ENCODE results near the gene CCDC85B.

The CCDC85B gene

DNA sequence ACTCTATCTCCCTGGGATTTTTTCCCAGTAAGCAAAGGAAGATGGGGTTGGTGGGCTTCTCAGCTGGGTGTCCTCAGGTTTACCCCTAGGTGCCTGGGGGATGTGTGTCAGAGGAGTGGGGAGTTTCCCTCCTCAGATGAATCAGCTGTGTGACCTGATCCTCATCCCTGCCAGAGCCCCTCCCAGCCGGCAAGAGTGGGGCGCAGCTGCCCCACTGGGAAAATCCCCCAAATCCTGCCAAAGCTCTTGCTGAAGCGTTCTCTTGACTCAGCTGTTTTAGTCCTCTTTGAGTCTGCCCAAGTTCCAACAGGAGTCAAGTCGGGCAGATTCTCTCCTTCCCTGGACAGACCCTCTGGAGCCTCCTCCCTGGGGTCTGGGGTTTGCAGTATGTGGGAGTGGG, 22.4 kb downstream of the CCDC85B start:
- no peak for DNase-seq

DNA sequence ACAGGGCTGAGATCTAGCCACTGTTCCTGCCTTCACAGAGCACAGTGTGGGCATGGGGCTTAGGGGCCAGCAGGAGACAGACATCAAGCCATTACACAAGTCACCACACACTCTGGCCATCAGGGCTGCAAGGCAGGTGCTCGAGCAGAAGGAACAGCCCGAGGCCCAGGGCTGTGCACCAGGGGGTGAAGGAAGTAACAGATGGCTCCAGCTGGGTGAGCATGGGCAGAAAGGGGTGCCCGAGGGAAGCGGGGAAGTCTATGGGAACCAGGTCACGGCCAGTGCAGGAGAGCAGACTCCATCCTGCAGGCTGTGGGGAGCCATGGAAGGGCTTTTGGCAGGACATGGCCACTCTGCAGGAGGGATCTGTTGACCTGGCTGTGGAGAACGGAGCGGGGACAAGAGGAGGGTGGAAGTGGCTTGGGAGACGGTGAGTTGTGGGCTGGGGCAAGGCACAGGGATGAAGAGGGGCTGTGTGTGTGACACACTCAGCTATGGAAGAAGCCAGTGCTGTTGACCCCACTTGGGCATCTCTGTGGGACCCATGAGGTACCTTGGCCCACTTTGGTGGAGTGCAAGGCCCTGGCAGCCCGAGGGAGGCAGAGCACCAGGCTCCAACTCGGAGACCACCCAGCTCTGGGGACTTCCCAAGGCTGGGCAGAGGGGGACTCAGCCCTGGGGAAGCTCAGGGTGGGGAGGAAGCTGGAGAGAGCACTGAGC, 24.8 kb downstream of the CCDC85B start:
- DNase-seq, result no peak

DNA sequence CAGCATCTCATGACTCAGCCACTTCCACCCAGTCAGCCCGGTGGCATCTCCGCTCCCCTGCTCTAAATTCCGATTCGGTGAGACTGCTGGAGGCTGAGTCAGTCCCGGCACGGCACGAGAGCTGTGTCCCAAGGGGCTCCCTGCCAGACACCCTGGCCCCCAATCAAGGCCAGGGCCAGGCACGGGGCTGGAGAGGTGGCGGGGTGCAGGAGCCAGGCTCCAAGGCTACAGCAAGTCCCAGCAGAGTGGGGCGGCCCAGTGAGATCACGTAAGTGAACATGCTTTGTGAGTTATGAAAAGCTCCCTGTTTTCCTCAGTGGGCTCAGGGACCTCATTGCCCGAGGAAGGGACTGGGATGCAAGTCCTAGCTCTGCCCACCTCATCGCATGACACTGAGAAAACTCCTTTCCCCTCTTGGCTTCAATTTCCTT, 25.4 kb downstream of the CCDC85B start:
- no peak for DNase-seq

DNA sequence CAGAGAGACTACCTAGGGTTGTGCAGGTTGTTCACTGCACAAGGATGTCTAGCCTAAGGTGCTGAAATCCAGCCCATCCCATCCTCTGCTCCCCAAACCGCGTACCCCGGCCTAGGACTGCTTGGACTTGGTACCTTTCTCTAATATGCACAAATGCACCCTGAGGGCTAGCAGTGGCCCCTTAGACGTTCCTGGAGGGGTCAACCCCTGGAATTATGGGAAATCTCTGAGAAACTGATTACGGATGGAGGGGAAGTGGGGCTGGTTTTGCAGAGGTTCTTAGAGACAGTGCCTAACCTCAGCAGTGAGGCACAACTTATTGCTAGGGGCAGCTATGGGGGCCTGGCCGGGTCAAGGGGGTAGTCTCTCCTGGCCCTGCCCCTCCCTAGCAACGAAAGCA, 25.9 kb downstream of the CCDC85B start:
- no peak for DNase-seq

DNA sequence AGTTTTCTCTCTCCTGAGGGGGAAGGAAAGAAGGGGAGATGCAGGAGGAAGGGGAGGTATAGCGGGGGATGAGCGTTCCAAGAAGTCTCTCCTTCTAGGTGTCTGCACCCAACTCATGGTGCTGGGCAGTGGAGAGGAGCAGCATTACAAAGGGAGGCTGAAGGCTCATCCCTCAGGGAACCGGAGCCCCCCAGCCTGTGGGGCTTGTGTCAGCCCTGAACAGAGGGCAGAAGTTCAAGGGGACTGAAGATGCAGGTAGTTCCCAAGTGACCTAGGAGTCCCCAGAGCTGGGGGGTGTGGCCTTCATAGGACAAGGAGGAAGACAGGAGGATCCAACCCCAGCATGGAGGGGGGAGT, 26.6 kb downstream of the CCDC85B start:
- DNase-seq, result no peak

DNA sequence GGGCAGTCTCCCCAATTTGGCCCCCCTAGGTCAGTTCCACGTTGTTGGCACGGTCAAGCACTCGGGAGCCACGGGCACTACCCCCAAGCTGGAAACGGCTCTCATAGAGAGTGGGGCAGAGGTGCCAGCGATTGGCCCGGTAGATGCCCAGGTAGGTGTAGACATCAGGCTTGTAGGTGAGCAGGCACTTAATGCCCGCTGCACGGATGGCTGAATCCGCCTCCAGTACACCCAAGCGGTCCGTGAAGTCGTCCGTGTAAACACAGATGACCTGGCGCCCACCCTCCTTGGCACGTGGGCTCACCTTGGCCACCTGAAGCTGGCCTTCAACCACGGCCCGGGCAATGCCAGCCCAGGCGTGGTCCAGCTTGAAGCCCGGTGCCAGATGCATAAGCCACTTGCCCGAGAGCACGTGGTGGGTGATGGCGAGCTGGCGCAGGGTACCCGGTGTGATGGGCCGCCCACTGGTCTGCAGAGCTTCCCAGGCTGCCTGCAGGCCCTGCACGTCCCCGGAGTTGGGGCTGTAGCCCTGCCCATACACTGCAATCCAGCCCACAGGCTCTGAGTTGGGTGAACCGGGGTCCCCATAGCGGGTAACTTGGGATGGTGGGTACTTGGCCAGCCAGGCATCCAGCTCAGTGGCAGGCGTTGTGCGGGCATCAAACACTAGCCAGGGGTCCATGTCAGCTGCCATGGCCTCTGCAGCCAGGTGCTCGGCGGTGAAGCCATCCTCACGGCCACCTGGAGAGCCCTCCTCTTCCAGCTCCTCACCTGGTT, 27.1 kb downstream of the CCDC85B start:
- DNase-seq, result no peak

DNA sequence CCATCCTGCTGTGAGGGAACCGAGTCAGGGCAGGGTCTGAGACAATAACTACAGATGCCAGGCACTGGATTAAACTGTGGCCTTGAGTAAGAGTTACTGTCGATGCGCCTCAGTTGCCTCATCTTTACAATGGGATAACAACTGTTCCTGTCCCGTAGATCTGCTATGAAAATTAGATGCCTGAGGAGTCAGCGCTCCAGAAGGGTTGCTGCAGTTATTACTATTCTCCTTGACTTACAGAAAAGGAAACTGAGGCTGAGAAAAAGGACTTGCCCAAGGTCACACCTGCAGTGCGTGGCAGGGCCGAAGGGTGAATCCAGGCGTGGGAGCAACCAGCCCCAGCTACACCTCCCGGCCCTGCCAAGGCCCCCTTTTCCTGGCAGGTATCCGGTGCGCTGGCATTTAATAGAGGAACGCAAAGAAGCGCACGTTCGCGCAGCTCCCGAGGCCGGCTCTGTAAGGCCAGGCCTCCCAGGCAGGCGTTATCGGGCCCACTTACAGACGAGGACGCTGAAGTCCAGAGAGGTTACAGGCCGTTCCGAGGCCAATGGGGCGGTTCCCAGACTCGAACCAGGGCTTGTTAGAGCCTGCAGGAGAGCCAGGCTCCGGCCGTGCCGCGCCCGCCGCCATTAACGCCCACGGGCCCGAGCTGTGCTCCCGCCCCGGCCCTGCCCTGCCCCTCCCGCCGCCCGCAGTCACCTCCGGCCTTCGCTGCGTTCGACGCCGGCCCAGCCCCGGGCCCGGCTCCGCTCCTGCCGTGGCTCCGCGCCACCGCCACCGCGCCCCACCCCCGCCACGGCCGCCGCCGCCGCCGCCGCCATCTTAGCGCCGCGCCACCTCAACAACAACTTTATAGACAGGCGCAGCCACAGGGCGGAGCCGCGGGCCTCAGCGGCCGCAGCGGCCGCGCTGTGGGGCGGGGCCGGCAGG, 28.0 kb downstream of the CCDC85B start, which contains the start of gene C11orf68:
Gene C11orf68 (minus strand): TSS at position 852 of the 930 bp plus-strand sequence. CDS start 31 bp downstream, at position 821.
- no peak for DNase-seq

DNA sequence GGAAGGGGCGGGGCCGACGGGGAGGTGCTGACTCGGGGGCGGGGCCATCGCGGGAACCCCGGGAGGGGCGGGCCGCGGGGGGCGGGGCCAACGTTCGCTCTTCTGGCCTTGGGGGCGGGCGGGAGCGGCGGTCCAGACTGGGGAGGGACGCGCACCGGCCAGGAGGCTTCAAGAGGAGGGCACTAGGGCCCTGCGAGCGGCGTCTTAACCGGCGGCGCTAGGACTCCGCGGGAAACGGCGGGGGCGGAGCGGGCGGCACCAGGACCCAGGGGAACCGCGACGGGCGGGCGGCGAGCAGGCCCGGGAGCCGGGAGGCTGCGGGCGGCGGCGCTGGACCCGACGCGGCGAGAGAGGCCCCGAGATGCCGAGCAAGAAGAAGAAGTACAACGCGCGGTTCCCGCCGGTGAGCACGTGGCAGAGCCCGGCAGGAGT, 28.7 kb downstream of the CCDC85B start, which contains the start of gene DRAP1:
Gene DRAP1 (plus strand): TSS at position 286 of the 432 bp plus-strand sequence. CDS start 76 bp downstream, at position 362.
- peak; percentile 98 for DNase-seq

DNA sequence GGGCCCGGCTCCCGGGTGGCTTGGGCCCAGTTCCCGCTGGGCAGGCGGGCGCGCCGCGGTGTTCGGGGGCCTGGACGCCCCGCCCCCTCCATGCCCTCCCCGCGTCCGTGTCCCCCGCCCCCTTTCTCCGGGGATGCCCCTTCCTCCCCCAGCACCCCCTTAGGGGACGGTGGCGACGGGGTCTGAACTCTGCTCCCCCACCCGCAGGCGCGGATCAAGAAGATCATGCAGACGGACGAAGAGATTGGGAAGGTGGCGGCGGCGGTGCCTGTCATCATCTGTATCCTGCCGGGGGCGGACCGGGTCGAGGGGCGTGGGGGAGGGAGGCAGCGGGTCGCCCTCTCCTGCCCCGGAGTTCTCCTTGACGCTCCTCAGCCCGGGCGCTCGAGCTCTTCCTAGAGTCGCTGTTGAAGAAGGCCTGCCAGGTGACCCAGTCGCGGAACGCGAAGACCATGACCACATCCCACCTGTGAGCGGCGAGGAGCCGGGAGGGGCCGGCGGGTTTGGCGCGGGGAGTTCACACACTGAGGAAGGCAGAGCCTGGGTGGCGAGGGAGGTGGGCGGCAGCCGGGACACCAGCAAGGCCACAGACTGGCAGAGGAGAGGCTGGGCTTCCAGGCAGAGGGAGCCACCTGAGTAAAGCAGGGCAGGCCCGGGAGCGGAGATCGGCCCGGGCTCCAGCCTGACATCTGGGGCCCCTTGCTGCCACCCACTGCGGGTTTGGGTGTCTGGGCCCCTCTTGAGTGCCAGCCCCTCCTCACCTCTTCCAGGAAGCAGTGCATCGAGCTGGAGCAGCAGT, 29.3 kb downstream of the CCDC85B start:
- peak; percentile 39 for DNase-seq

DNA sequence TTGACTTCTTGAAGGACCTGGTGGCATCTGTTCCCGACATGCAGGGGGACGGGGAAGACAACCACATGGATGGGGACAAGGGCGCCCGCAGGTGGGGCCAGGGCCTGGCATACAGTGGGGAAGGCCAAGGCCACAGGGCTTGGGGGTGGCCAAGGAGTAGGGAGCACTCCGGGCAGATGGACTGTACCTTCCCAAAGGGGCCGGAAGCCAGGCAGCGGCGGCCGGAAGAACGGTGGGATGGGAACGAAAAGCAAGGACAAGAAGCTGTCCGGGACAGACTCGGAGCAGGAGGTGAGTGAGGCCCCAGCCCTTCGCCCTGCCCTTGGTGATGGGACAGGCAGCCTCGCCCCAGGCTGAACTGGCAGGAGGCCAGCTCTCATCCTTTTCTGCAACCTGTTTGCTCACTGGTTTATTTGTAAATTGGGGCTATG, 29.9 kb downstream of the CCDC85B start:
- DNase-seq, result no peak

DNA sequence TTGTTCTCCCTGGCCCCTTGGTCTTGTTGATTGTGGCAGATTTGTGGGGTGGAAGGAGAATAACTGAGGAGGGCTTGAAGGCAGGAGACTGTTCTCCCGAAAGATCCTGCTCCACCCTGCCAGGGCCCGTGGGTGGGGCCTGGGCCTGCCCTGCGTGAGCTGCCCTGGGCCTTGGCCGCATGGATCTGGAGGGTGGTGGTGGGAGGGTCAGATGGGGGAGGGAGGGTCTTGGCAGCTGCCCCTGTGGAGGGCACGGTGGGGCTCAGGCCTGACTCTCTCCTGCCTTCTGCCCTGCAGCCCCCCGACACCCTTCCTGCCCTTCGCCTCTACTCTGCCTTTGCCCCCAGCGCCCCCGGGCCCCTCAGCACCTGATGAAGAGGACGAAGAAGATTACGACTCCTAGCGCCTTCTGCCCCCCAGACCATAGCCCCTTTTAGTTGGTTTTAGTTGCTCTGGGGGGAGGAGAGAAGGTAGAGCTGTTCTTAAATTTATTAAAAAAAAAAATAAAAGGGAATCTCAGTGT, 30.6 kb downstream of the CCDC85B start:
- no peak for DNase-seq

DNA sequence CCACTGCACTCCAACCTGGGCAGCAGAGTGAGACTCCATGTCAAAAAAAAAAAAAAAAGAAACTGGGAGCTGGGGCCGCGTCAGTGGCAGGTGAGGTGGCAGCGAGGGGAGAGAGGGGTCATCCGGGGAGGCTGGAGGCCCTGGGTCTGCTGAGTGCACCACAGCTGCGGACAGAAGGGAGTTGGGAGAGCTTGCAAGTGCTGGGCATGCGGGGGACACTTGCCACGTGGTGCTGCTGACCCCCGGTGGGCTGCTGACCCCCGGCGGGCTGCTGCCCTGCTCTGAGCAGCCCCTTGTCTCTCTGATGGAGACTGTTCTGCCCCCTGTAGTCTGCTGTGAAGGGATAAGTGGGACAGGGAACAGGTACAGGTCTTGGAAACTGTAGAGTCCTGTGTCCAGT, 31.4 kb downstream of the CCDC85B start:
- DNase-seq, result no peak

DNA sequence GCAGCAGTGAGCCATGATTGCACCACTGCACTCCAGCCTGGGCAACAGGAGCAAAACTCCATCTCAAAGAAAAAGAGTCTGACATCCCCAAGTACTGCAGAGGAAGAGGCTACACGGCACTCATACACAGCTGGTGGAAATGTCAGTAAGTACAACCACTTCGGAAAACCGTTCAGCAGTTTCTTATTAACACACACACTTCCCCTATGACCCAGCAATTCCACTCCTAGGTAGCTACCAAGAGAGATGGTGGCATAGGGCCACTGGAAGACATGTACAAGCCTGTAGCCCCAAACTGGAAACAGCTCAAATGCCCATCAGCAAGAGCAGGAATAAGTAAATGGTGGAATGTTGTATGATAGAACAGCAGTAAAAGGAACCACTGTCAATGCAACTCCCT, 32.1 kb downstream of the CCDC85B start:
- DNase-seq, result no peak

DNA sequence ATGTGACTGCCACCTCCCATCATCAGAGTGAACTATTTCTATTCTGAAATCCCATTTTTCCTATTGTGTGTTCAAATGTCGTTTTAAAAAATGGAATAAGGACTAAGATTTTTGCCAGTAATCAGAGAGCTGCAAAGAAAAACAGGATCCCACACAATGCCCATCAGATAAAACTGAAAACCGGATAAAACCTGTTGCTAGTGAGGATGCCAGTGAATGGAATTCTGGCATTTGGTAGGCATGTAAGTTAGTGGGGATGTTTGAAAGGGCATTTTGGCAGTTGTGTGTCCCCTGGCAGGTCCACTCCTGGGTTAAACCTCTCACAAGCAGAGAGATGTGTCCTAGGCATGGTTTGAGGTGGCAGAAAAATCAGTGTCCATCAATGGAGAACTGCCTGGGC, 34.9 kb downstream of the CCDC85B start:
- no peak for DNase-seq

DNA sequence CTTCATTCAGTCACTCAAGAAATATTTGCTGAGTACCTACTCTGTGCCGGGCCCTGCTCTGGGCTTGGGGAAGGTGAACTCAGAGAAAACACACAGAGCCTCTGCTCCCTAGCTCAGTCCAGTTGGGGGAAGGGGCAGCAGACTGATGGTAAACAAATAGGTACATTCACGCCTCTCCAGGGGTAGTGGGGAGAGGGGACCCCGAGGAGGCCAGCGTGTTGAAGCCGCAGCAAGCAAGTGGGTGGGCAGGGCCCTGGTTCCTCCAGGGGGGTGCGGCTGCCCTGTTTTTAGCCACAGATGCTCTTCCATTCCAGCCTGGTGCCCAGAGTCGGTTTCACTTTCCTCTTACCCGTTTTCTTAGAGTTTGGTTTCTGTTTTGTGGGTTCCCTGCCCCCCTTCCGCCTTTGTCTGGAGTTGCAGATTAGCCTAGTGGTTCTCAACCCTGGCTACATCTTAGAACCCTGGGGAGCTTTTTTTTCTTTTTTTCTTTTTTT, 37.5 kb downstream of the CCDC85B start:
- peak; percentile 82 for DNase-seq

DNA sequence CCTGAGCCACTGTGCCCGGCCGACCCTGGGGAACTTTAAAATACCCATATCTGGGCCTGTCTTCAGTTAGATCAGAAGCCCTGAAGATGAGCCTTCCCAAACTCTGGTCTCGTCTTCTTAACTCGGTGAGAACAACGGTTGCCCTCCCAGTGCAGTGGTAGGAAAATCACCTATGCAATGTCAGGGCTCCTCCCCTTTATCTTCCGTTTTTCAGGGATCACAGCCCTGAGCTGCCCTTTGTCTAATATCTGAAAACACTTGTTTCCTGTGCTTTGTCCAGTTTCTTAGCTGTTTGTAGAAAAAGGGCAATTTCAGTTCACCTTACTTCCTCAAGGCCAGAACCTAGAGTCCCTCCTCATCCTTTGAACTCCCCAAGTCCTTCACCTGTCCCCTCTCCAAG, 38.2 kb downstream of the CCDC85B start:
- DNase-seq, result no peak

DNA sequence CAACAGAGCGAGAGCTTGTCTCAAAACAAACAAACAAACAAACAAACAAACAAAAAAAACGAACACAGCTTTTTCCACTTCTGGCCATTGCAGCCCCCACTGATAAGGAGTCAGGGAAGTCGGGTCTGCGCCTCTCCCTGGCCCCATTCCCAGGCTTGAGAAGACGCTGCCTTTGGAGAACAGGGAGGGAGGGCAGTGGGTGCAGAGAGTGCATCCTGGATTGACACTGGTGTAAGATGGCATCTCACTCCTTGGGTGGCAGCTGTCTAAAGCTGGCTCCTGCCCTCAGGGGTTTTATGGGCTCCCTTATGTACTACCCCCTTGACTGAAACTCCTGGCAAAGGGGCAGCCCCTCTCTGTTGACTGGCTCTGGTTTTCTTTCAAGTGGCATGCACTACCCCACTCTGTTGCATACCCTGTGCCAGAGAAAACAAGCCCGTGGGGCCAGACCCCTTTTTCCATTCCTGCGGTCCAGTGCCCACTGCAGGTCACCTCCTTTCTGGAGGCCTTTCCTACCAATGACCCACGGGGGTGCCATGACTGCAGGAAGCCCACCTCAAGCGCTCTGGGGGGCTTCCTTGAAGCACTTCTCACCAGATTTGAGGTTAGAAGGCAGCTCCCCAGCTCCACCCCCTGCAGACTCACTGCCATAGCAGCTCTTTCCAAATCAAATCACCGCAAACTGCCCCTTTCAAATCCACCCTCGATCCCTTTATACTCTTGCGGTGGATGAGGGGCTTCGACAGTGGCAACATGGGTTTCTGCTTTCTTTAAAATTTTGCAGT, 41.5 kb downstream of the CCDC85B start:
- DNase-seq, result no peak

DNA sequence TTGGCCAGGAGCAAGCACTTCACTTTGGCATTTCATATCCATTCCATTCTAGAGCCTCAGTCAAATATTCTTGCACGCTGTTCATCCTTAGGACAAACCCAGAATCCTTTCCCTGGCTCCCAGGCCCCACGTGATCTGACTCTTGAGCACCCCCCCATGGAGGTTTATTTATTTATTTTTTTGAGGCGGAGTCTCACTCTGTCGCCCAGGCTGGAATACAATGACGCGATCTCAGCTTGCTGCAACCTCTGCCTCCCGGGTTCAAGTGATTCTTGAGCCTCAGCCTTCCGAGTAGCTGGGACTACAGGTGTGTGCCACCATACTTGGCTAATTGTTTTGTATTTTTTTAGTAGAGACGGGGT, 42.1 kb downstream of the CCDC85B start:
- no peak for DNase-seq

DNA sequence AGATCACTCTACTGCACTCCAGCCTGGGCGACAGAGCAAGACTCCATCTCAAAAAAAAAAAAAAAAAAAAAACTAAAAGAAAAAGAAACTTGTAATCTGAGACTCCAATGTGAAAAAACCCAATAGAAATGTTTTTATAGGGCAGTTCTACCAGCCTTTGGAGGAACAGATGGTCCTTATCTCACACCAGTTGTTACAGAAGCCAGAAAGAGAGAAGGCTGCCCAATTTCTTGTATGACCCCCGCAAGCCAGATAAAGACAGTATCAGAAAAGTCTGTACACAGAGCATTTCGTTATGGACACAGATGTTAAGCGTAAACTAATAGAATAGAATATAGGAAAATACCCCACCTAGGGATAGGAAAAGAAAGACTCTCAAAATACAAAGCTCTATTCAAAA, 43.5 kb downstream of the CCDC85B start:
- DNase-seq, result no peak

DNA sequence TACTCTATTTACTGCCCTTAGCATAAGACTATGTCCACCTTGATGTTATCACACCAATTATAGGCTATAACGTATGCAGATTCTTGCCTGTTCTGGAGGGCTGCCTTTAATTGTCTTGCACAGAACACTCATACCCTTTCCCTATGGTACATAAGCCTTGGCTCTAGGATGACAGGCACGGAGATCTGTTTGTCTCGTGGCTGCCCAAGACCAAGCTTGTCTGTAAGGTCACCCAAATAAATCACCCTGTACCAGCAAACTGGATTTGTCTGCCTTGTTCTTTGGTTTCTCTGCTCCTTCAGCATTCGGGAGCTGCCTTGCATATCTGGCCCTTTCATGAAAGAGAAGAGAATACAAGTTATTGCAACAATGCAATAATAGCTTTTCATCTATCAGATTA, 47.3 kb downstream of the CCDC85B start:
- no peak for DNase-seq
